HG03039 (cell line): ENCODE results near the gene GBP5.

ENCODE experiments used
- ATAC-seq: cut with Tn5 transposase; IDR thresholded peaks from one replicate; pipeline ENCODE4 v1.9.1; 2021; ENCODE audit warnings: mild to moderate bottlenecking, moderate library complexity; ENCODE audit not compliant: unreplicated experiment

The GBP5 gene

GRCh38 chr1:89272269-89273041, at the start of gene GBP5:
GBP5 (minus strand) TSS chr1:89272860; CDS start chr1:89269555, 3,305 bp downstream.
- peak; percentile 53 for ATAC-seq

GRCh38 chr1:89322402-89322801, 49.7 kb upstream of the GBP5 start:
- ATAC-seq = no peak

GRCh38 chr1:89312572-89312971, 39.9 kb upstream of the GBP5 start:
- no peak for ATAC-seq

GRCh38 chr1:89311757-89312156, 39.1 kb upstream of the GBP5 start:
- no peak for ATAC-seq

GRCh38 chr1:89310976-89311375, 38.3 kb upstream of the GBP5 start:
- no peak for ATAC-seq

- ATAC-seq = no peak
These were observed 37.8 kb upstream of the GBP5 start for GRCh38 chr1:89310505-89310904.

- ATAC-seq = no peak
These were observed 37.2 kb upstream of the GBP5 start for GRCh38 chr1:89309828-89310227.

- no peak for ATAC-seq
These were observed 33.6 kb upstream of the GBP5 start for GRCh38 chr1:89306273-89306672.

GRCh38 chr1:89305493-89305892, 32.8 kb upstream of the GBP5 start:
- no peak for ATAC-seq

GRCh38 chr1:89304572-89305230, 32.0 kb upstream of the GBP5 start:
- no peak for ATAC-seq

- no peak for ATAC-seq
These were observed 30.2 kb upstream of the GBP5 start for GRCh38 chr1:89302697-89303332.

GRCh38 chr1:89299739-89300463, 27.2 kb upstream of the GBP5 start:
- peak; percentile 78 for ATAC-seq

GRCh38 chr1:89298461-89298860, 25.8 kb upstream of the GBP5 start:
- peak; percentile 37 for ATAC-seq

GRCh38 chr1:89295187-89295586, 22.5 kb upstream of the GBP5 start:
- ATAC-seq = no peak

- no peak for ATAC-seq
These were observed 18.6 kb upstream of the GBP5 start for GRCh38 chr1:89291276-89291675.

GRCh38 chr1:89288051-89288340, 15.3 kb upstream of the GBP5 start:
- ATAC-seq = no peak

- no peak for ATAC-seq
These were observed 14.8 kb upstream of the GBP5 start for GRCh38 chr1:89287181-89288050.

GRCh38 chr1:89286549-89287180, 14.0 kb upstream of the GBP5 start:
- peak; percentile 82 for ATAC-seq

- ATAC-seq = no peak
These were observed 13.2 kb upstream of the GBP5 start for GRCh38 chr1:89285745-89286380.
